Measurements from ENCODE around the gene BRAP.
"Not testable (repeated sequence)": the region's sequence is repeated elsewhere in the genome, so short reads cannot be mapped to it uniquely, and the experiment has no call there.

- not testable (repeated sequence) for TF ChIP-seq CTCF (IDR thresholded peaks at IDR 0.05; ENCODE audit: poor library complexity, severe bottlenecking); EP300 (conservative IDR thresholded peaks at IDR 0.05; ENCODE audit: poor library complexity, severe bottlenecking)
These were observed 90.4 kb downstream of the BRAP start for GRCh38 chr12:111595341-111595835.

All from neural cell (in vitro differentiated cells).